ENCODE measurements around the gene GSTM1. TPM values are rescaled to one million over a fixed set of nuclear protein-coding genes. Genes with fewer than 3 reads are reported as not detected.

Gene GSTM1
- total RNA-seq, 1 donor from 2014 or later: 39.0 TPM

DNA sequence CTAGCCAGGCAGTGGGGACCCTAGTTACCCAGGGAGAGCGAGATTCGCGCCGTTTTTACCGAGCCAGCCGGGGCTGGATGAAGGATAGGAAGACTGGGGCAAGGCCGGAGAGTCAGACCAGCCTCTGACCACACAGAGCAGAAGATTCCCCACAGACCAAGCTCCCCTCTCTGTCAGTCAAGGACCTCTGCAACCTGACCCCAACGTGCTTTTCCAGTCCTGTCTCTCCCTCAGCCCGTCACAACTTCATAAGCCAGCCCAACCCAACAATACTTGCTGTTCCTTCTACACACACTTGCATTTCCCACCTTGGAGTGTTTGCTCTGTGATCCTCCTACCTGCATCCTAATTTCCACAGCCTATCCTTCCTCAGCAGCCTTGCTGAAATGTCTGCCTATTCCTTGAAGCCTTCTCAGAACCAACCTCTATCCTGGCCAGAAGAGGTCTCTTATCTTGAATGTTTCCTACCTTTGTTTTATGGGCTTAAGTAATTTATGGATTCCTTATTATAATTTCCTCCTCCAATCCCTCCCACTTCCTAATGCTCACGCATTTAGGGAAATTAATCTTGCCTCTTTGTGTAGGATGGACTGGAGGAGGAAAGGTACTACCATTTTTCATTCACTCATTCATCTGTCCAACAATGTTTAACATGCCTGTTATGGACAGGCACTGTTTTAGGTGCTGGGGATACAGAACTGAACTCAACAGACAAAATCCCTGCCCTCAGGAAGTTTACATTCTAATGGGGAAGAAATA lies 53.2 kb downstream of the GSTM1 start, which contains the start of gene GSTM3:
Gene GSTM3 (minus strand): TSS at position 424 of the 759 bp plus-strand sequence. CDS start 751 bp downstream, outside the sequence.
- peaks cover 21% of the 10 kb centered on the region for H3K4me1 Mint-ChIP-seq (ENCODE audit: low read depth)
- H3K9me3 Mint-ChIP-seq (ENCODE audit: low read depth): no peaks in the 10 kb centered on the region
- peak within 1 kb of the TSS; percentile 89 for H3K4me3 Mint-ChIP-seq (ENCODE audit: low read depth)
- peak within 1 kb of the TSS; percentile 96 for H3K27ac Mint-ChIP-seq
- no peak for TF ChIP-seq CTCF (IDR thresholded peaks at IDR 0.05; ENCODE audit: unreplicated experiment)
- no peak for DNase-seq (ENCODE audit: low spot score, unreplicated experiment)
- H3K27me3 Mint-ChIP-seq: no peaks in the 10 kb centered on the region
- H3K36me3 Mint-ChIP-seq (ENCODE audit: insufficient read depth): peaks cover 22% of the 10 kb centered on the region

Other genes with a start within 250 kb of the GSTM1 start
- gene SYPL2, start 221.3 kb upstream of the GSTM1 start, total RNA-seq: 0.95 and 1.1 TPM in 2 replicates
- gene ATXN7L2, start 203.9 kb upstream of the GSTM1 start, total RNA-seq: 17.6 and 19.6 TPM in 2 replicates
- gene CYB561D1, start 193.7 kb upstream of the GSTM1 start, total RNA-seq: 11.1 TPM in 2 replicates
- 7.0 and 7.2 TPM in 2 replicates for gene AMIGO1, start 178.1 kb upstream of the GSTM1 start, total RNA-seq
- gene GPR61, start 147.9 kb upstream of the GSTM1 start, total RNA-seq: 0.53 TPM in 1 of 2 replicates, not detected in the other
- gene GNAI3, start 139.2 kb upstream of the GSTM1 start, total RNA-seq: 10.0 and 10.3 TPM in 2 replicates
- 0.57 TPM in 1 of 2 replicates, not detected in the other for gene GNAT2, start 68.2 kb upstream of the GSTM1 start, total RNA-seq
- gene AMPD2, start 68.0 kb upstream of the GSTM1 start, total RNA-seq: 91.6 and 94.5 TPM in 2 replicates
- 21.0 and 21.2 TPM in 2 replicates for gene GSTM4, start 31.7 kb upstream of the GSTM1 start, total RNA-seq
- gene GSTM2, start 19.8 kb upstream of the GSTM1 start, total RNA-seq: 76.9 and 79.5 TPM in 2 replicates
- 2.8 and 2.9 TPM in 2 replicates for gene GSTM5, start 24.4 kb downstream of the GSTM1 start, total RNA-seq
- 77.8 and 83.1 TPM in 2 replicates for gene GSTM3, start 53.2 kb downstream of the GSTM1 start, total RNA-seq
- 9.5 and 14.2 TPM in 2 replicates for gene EPS8L3, start 76.1 kb downstream of the GSTM1 start, total RNA-seq
- 0.89 and 2.9 TPM in 2 replicates for gene CSF1, start 223.0 kb downstream of the GSTM1 start, total RNA-seq

All from progenitor cell of endocrine pancreas (in vitro differentiated cells).